GM18511 (cell line): Measurements from ENCODE around the gene RALB.
"Not testable (repeated sequence)": the region's sequence is repeated elsewhere in the genome, so short reads cannot be mapped to it uniquely, and the experiment has no call there.

ENCODE experiments used
- ATAC-seq: cut with Tn5 transposase; IDR thresholded peaks from one replicate; pipeline ENCODE4 v1.9.1; 2021; ENCODE audit warnings: mild to moderate bottlenecking, moderate library complexity; ENCODE audit not compliant: unreplicated experiment

Gene RALB

GRCh38 chr2:120224735-120225548, 27.7 kb upstream of the RALB start:
- ATAC-seq: no peak

- ATAC-seq: no peak
Measured at GRCh38 chr2:120225549-120226065, 27.0 kb upstream of the RALB start.

- ATAC-seq: no peak
Measured at GRCh38 chr2:120226316-120226715, 26.3 kb upstream of the RALB start.

- no peak for ATAC-seq
Measured at GRCh38 chr2:120227111-120227991, 25.3 kb upstream of the RALB start.

- ATAC-seq: no peak
Measured at GRCh38 chr2:120228503-120228902, 24.1 kb upstream of the RALB start.

- no peak for ATAC-seq
Measured at GRCh38 chr2:120229341-120229740, 23.3 kb upstream of the RALB start.

- peak; percentile 28 for ATAC-seq
Measured at GRCh38 chr2:120230515-120231471, 21.9 kb upstream of the RALB start.

- ATAC-seq: peak; percentile 27
Measured at GRCh38 chr2:120231564-120231973, 21.1 kb upstream of the RALB start.

GRCh38 chr2:120231974-120232635, 20.5 kb upstream of the RALB start:
- ATAC-seq: peak; percentile 90

GRCh38 chr2:120233292-120233691, 19.4 kb upstream of the RALB start:
- ATAC-seq: no peak

- ATAC-seq: not testable (repeated sequence)
Measured at GRCh38 chr2:120235158-120235557, 17.5 kb upstream of the RALB start.

- no peak for ATAC-seq
Measured at GRCh38 chr2:120235681-120236080, 17.0 kb upstream of the RALB start.

- ATAC-seq: no peak
Measured at GRCh38 chr2:120236316-120236715, 16.3 kb upstream of the RALB start.

- ATAC-seq: no peak
Measured at GRCh38 chr2:120236791-120237190, 15.9 kb upstream of the RALB start.

- no peak for ATAC-seq
Measured at GRCh38 chr2:120237491-120237902, 15.2 kb upstream of the RALB start.

GRCh38 chr2:120238728-120239487, 13.7 kb upstream of the RALB start:
- ATAC-seq: no peak

- ATAC-seq: no peak
Measured at GRCh38 chr2:120239488-120240287, 13.0 kb upstream of the RALB start.

GRCh38 chr2:120240901-120241429, 11.7 kb upstream of the RALB start:
- no peak for ATAC-seq
